Measurements from ENCODE around the gene PRRT1B. TPM values are rescaled to one million over a fixed set of nuclear protein-coding genes. Genes with fewer than 3 reads are reported as not detected.

PRRT1B gene
- total and polyA plus RNA-seq, 2 experiments from 2014 or later, result not detected

DNA sequence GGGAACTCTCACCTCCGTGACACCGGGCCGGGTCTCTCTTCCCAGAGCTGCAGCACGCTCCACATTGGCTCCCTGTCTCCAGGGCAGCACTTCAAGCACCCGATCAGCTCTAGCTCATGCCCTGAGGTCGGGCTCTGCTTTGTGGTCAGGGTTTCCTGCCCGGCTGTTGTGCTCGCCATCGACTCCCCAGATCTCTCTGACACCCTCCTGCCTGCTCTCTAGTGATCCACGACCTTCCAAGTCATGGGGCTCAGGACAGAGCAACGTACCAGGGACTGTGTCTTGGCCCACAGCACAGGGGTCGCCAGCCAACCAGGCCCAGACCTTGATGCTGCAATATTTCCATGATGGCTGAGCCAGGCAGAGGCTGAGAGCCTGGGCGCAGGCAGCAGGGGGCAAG lies 45.1 kb downstream of the PRRT1B start:
- H3K9me3 ChIP-seq (ENCODE audit: low read depth), result no peaks in the 10 kb centered on the region
- H3K36me3 ChIP-seq (ENCODE audit: low read depth), result no peaks in the 10 kb centered on the region
- WGBS, 2 experiments (ENCODE audit: low coverage in 1 of 2, low lambda C conversion rate in 2 of 2, missing lambda C conversion rate in 2 of 2), result 87 to 91% methylated on average over 13 of the region's 13 CpGs
- H3K27ac ChIP-seq, result no peak overlapping the region
- H3K9ac ChIP-seq, result no peak overlapping the region
- H2AFZ ChIP-seq, result no peak overlapping the region
- no peak overlapping the region for H3K4me2 ChIP-seq (ENCODE audit: unreplicated experiment)
- H4K20me1 ChIP-seq (ENCODE audit: insufficient read depth), result no peaks in the 10 kb centered on the region
- no peaks in the 10 kb centered on the region for H3F3A ChIP-seq (ENCODE audit: insufficient read depth)
- H3K4me1 ChIP-seq (ENCODE audit: insufficient read depth), result no peaks in the 10 kb centered on the region
- no peak for DNase-seq
- TF ChIP-seq EZH2phosphoT487 (IDR thresholded peaks at IDR 0.05; ENCODE audit: insufficient read depth, low read depth) (no peak), EZH2 (IDR thresholded peaks at IDR 0.05; ENCODE audit: insufficient read depth, poor library complexity, severe bottlenecking) (no peak)
- H3K79me2 ChIP-seq (ENCODE audit: insufficient read depth), result no peaks in the 10 kb centered on the region
- in situ Hi-C loops (cut with MboI), result no loop called here
- H3K27me3 ChIP-seq (replicated peaks; ENCODE audit: insufficient read depth), result no peaks in the 10 kb centered on the region
- no peak overlapping the region for H3K4me3 ChIP-seq
- H3K9me2 ChIP-seq (ENCODE audit: insufficient read depth), result no peaks in the 10 kb centered on the region

DNA sequence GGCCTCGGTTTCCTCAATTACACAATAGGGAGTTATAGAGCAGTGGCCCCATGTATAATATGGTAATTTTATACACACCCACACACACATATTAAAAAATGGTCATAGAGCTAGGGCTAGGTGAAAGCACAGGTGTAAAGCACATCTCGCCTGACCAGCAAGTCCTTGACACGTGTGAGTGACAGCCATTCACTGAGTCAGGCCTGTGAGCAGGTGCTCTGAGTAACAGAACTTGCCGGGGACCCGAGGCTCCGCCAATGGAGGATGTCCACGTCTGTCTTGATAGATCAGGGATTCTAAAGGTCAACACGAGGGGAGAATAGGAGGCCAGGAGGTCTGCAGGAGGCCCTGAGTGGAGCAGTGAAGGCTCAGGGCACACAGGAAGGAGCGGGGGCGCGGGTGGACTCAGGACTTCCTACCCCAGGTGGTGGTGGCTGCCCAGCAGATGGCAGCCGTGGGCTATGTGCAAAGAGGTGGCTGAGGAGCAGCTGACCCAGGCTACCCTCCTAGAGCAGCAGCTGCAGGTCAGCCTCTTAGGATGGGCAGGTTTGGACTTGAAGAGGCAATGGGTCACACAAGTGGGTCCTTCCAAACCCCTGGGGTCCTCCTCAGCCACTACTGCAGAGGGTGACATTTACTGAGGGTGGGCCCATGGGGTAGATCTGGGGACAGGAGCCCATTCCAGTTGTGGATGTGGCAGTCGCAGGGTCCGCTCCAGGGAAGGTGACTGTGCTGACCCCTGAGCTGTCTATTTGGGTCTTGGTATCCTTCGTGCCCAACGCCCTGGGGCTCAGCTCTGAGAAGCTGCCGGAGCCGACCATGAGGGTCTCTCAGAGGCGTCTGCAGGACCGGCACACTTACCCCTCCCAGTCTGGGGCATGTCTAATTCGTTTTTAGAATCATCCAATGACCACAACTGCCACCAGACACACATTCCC lies 45.9 kb downstream of the PRRT1B start:
- peak; percentile 90 for DNase-seq
- no peaks in the 10 kb centered on the region for H3K36me3 ChIP-seq (ENCODE audit: low read depth)
- WGBS, 2 experiments (ENCODE audit: low coverage in 1 of 2, low lambda C conversion rate in 2 of 2, missing lambda C conversion rate in 2 of 2), result 62 to 66% methylated on average over 21 of the region's 21 CpGs
- TF ChIP-seq EZH2phosphoT487 (IDR thresholded peaks at IDR 0.05; ENCODE audit: insufficient read depth, low read depth) (no peak), EZH2 (IDR thresholded peaks at IDR 0.05; ENCODE audit: insufficient read depth, poor library complexity, severe bottlenecking) (no peak)
- no peak overlapping the region for H3K9ac ChIP-seq
- no peak overlapping the region for H3K4me3 ChIP-seq
- no peaks in the 10 kb centered on the region for H4K20me1 ChIP-seq (ENCODE audit: insufficient read depth)
- H3K27me3 ChIP-seq (replicated peaks; ENCODE audit: insufficient read depth), result no peaks in the 10 kb centered on the region
- no peaks in the 10 kb centered on the region for H3K9me3 ChIP-seq (ENCODE audit: low read depth)
- H3K4me1 ChIP-seq (ENCODE audit: insufficient read depth), result no peaks in the 10 kb centered on the region
- in situ Hi-C loops (cut with MboI), result no loop called here
- H3K79me2 ChIP-seq (ENCODE audit: insufficient read depth), result no peaks in the 10 kb centered on the region
- no peak overlapping the region for H2AFZ ChIP-seq
- no peaks in the 10 kb centered on the region for H3K9me2 ChIP-seq (ENCODE audit: insufficient read depth)
- H3K4me2 ChIP-seq (ENCODE audit: unreplicated experiment), result no peak overlapping the region
- H3K27ac ChIP-seq, result no peak overlapping the region
- no peaks in the 10 kb centered on the region for H3F3A ChIP-seq (ENCODE audit: insufficient read depth)

DNA sequence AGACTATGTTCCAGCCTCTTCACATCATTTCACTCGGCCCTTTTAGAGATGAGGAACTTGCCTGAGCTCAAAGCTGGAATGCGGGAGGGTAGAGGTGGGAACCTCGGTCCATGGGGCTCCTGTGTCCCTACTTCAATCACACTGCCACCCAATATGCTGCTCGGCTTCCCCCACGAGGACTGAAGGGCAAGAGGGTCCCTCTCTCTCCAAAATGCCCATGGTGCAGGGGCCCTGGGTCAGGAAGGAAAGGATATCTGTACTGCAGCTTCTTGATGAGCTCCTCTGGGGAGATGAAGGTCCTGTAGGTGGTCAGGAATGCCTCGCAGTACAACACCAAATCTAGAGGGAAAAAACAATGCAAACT lies 46.5 kb downstream of the PRRT1B start:
- no peak overlapping the region for H2AFZ ChIP-seq
- H3K27ac ChIP-seq, result no peak overlapping the region
- H3F3A ChIP-seq (ENCODE audit: insufficient read depth), result no peaks in the 10 kb centered on the region
- in situ Hi-C loops (cut with MboI), result no loop called here
- H3K27me3 ChIP-seq (replicated peaks; ENCODE audit: insufficient read depth), result no peaks in the 10 kb centered on the region
- H3K9me3 ChIP-seq (ENCODE audit: low read depth), result no peaks in the 10 kb centered on the region
- H3K9me2 ChIP-seq (ENCODE audit: insufficient read depth), result no peaks in the 10 kb centered on the region
- no peak for TF ChIP-seq EZH2 (IDR thresholded peaks at IDR 0.05; ENCODE audit: insufficient read depth, poor library complexity, severe bottlenecking)
- no peak for TF ChIP-seq EZH2phosphoT487 (IDR thresholded peaks at IDR 0.05; ENCODE audit: insufficient read depth, low read depth)
- no peaks in the 10 kb centered on the region for H3K4me1 ChIP-seq (ENCODE audit: insufficient read depth)
- H4K20me1 ChIP-seq (ENCODE audit: insufficient read depth), result no peaks in the 10 kb centered on the region
- no peak overlapping the region for H3K4me2 ChIP-seq (ENCODE audit: unreplicated experiment)
- no peak for DNase-seq
- no peaks in the 10 kb centered on the region for H3K36me3 ChIP-seq (ENCODE audit: low read depth)
- no peaks in the 10 kb centered on the region for H3K79me2 ChIP-seq (ENCODE audit: insufficient read depth)
- WGBS, 2 experiments (ENCODE audit: low coverage in 1 of 2, low lambda C conversion rate in 2 of 2, missing lambda C conversion rate in 2 of 2), result 69 to 74% methylated on average over 6 of the region's 6 CpGs
- H3K4me3 ChIP-seq, result no peak overlapping the region
- no peak overlapping the region for H3K9ac ChIP-seq

DNA sequence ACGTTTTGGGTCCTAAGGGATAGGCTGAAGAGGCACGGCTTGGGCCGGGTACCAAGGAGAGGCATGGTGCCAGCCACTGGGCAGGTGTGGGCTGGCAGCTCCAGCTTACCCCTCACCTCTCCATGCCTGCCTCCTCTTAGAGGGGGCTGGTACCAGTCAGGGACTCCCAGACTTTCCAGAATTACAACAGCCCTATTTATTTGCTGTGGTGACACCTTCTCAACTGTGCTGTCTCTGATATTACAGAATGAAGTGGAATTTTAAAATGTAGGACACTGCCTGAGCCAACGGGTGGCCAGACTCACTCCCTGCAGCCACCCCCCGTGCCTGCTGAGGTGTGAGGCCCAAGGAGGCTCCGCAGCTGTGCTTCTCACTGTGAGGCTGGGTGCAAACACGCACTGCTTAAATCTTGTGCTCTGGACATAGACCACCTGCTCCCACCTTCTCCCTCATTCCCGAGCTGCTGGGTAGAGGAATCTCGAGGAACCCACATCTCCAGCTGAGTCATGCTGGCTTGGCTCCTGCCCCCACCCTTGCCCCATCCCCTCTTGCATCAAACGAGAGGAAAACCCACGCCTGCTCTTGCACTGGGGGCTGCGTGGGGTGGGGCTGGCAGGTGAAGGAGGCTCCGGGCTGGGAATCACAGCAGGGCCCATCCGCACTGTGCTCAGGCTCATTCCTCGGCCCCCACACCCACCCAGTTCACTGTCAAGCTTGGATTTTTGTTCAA lies 47.9 kb downstream of the PRRT1B start:
- no peaks in the 10 kb centered on the region for H3K4me1 ChIP-seq (ENCODE audit: insufficient read depth)
- WGBS, 2 experiments (ENCODE audit: low coverage in 1 of 2, low lambda C conversion rate in 2 of 2, missing lambda C conversion rate in 2 of 2), result 73% methylated on average over 15 of the region's 15 CpGs
- no peak overlapping the region for H2AFZ ChIP-seq
- in situ Hi-C loops (cut with MboI), result no loop called here
- DNase-seq, result peak; percentile 38
- no peak overlapping the region for H3K27ac ChIP-seq
- H3K36me3 ChIP-seq (ENCODE audit: low read depth), result no peaks in the 10 kb centered on the region
- no peaks in the 10 kb centered on the region for H3K79me2 ChIP-seq (ENCODE audit: insufficient read depth)
- H3F3A ChIP-seq (ENCODE audit: insufficient read depth), result no peaks in the 10 kb centered on the region
- no peaks in the 10 kb centered on the region for H3K9me2 ChIP-seq (ENCODE audit: insufficient read depth)
- H3K27me3 ChIP-seq (replicated peaks; ENCODE audit: insufficient read depth), result no peaks in the 10 kb centered on the region
- no peak overlapping the region for H3K9ac ChIP-seq
- no peaks in the 10 kb centered on the region for H4K20me1 ChIP-seq (ENCODE audit: insufficient read depth)
- no peak overlapping the region for H3K4me3 ChIP-seq
- H3K9me3 ChIP-seq (ENCODE audit: low read depth), result no peaks in the 10 kb centered on the region
- no peak for TF ChIP-seq EZH2phosphoT487 (IDR thresholded peaks at IDR 0.05; ENCODE audit: insufficient read depth, low read depth)
- no peak for TF ChIP-seq EZH2 (IDR thresholded peaks at IDR 0.05; ENCODE audit: insufficient read depth, poor library complexity, severe bottlenecking)
- H3K4me2 ChIP-seq (ENCODE audit: unreplicated experiment), result no peak overlapping the region
